Esophagus squamous epithelium (tissue), 5 donors: ENCODE results near the gene CFTR. TPM values are rescaled to one million over a fixed set of nuclear protein-coding genes. Genes with fewer than 3 reads are reported as not detected.
"Not testable (repeated sequence)": the region's sequence is repeated elsewhere in the genome, so short reads cannot be mapped to it uniquely, and the experiment has no call there.

Source experiments
- DNase-seq: peaks from one replicate; lab custom pipeline; 2025; lab: John Stamatoyannopoulos, UW
- H3K27ac ChIP-seq, 4 donors: fragments of 200-600 bp; sonication (generic); one replicate each; pipeline ENCODE4 v1.5.1; 2016 to 2019; ENCODE audit warnings: mild to moderate bottlenecking in 1 of 4
- H3K27me3 ChIP-seq, 4 donors: fragments of 200-600 bp; sonication (generic); 1 replicate in 3 of 4; 2 replicates in 1 of 4; pipeline versions ENCODE4 v1.5.1 to v1.6.0; 2017 to 2021; ENCODE audit warnings: antibody characterized with exemption in 1 of 4
- H3K36me3 ChIP-seq, 3 donors: fragments of 200-600 bp; sonication (generic); one replicate each; pipeline ENCODE4 v1.5.1; 2016 to 2019
- H3K4me1 ChIP-seq, 3 donors: fragments of 200-600 bp; sonication (generic); one replicate each; pipeline ENCODE4 v1.5.1; 2017 to 2019
- H3K4me3 ChIP-seq, 4 donors: fragments of 200-600 bp; sonication (generic); 1 replicate in 3 of 4; 2 replicates in 1 of 4; pipeline ENCODE4 v1.5.1; 2016 to 2019; ENCODE audit warnings: mild to moderate bottlenecking in 2 of 4, moderate library complexity in 1 of 4
- H3K9me3 ChIP-seq, 3 donors: fragments of 200-600 bp; sonication (generic); one replicate each; pipeline ENCODE4 v1.5.1; 2016 to 2019
- CTCF ChIP-seq, 6 experiments: fragments of 450-650 bp in 4 of 6; fragments of 200-600 bp in 2 of 6; sonication (generic) in 2 of 6; IDR thresholded peaks; one replicate each; pipeline ENCODE4 v1.5.1; 2016 to 2019; ENCODE audit warnings: antibody characterized with exemption in 6 of 6, mild to moderate bottlenecking in 4 of 6, moderate library complexity in 4 of 6
- POLR2A ChIP-seq, 4 donors: fragments of 450-650 bp; IDR thresholded peaks; one replicate each; pipeline ENCODE4 v1.6.1; 2017; ENCODE audit warnings: antibody characterized with exemption in 4 of 4, mild to moderate bottlenecking in 4 of 4, moderate library complexity in 3 of 4
- WGBS, 2 donors: methylation state at CpG; one replicate each; pipeline ENCODE4 v1.1.5; 2018; 5-methylcytosine and 5-hydroxymethylcytosine counted together
- intact Hi-C: fragments of 100-400 bp; cut with DNase I; formaldehyde crosslinking; loops from one replicate; pipeline ENCODE4 v1.15.0; 2022
- total RNA-seq, 4 donors: library from RNA; depleted of rRNA; stranded (reverse); fragments of >200 nt; gene quantifications; one replicate each; pipeline ENCODE4 v1.1.0, GENCODE V29; 2016
- donor health status: DM: yes; HTN: yes; CAD: no.

Gene CFTR
- total RNA-seq, 4 donors from 2014 or later, result 0.38 to 2.1 (median 0.99) TPM; not detected in 1

- TF ChIP-seq POLR2A (IDR thresholded peaks at IDR 0.05) (no peak), CTCF (IDR thresholded peaks at IDR 0.05) (no peak)
- Histone ChIP-seq H3K36me3 (no peaks in the 10 kb centered on the region), H3K4me1 (peaks cover 0 to 8% (median 0%) of the 10 kb centered on the region in 3 donors), H3K27me3 (no peaks in the 10 kb centered on the region), H3K27ac (no peak overlapping the region), H3K4me3 (no peak overlapping the region), H3K9me3 (no peaks in the 10 kb centered on the region)
- intact Hi-C loops, result no loop called here
- DNase-seq, result no peak
- WGBS, 2 donors, result 63 to 71% methylated on average over 4 of the region's 4 CpGs
These were observed 33.5 kb upstream of the CFTR start for GRCh38 chr7:117446220-117446815.

- intact Hi-C loops, result no loop called here
- H3K27me3 ChIP-seq, result no peaks in the 10 kb centered on the region
- H3K4me3 ChIP-seq, result no peak overlapping the region
- no peaks in the 10 kb centered on the region for H3K36me3 ChIP-seq
- DNase-seq, result no peak
- TF ChIP-seq POLR2A (IDR thresholded peaks at IDR 0.05) (no peak), CTCF (IDR thresholded peaks at IDR 0.05) (no peak)
- H3K9me3 ChIP-seq, result no peaks in the 10 kb centered on the region
- H3K4me1 ChIP-seq, result no peaks in the 10 kb centered on the region
- WGBS, 2 donors, result 43 to 57% methylated on average over 1 to 2 of the region's 2 CpGs
- no peak overlapping the region for H3K27ac ChIP-seq
These were observed 31.2 kb upstream of the CFTR start for GRCh38 chr7:117448655-117449054.

GRCh38 chr7:117458977-117459583, 20.7 kb upstream of the CFTR start:
- Histone ChIP-seq H3K4me1 (no peaks in the 10 kb centered on the region), H3K9me3 (no peaks in the 10 kb centered on the region), H3K36me3 (no peaks in the 10 kb centered on the region), H3K4me3 (no peak overlapping the region), H3K27me3 (no peaks in the 10 kb centered on the region), H3K27ac (no peak overlapping the region)
- no peak for DNase-seq
- WGBS, 2 donors, result 30 to 36% methylated on average over 3 of the region's 3 CpGs
- TF ChIP-seq CTCF (IDR thresholded peaks at IDR 0.05) (peak in 5 of 6 experiments; percentile 40 to 67 (median 50)), POLR2A (IDR thresholded peaks at IDR 0.05) (no peak)
- intact Hi-C loops, result no loop called here

DNA sequence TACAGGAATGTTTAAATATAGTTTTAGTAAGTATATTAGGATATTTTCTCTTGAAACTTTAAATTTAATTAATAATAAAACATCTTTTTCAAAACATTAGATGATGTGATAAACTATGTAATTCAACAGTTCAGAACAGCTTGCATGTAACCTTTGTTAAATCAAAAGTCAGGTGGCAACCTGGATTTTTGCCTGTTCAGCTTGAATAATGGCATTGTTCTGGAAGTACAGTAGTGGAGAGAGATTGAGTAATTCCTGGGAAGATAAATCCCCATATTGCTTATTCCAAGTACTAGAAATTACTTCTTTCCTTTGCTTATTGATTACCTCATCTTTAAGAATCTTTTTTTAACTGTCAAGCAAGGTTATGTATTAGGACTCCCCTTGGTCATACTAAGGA, 20.1 kb upstream of the CFTR start:
- Histone ChIP-seq H3K9me3 (no peaks in the 10 kb centered on the region), H3K4me3 (no peak overlapping the region), H3K27me3 (no peaks in the 10 kb centered on the region), H3K4me1 (no peaks in the 10 kb centered on the region), H3K27ac (no peak overlapping the region), H3K36me3 (no peaks in the 10 kb centered on the region)
- TF ChIP-seq CTCF (IDR thresholded peaks at IDR 0.05), result no peak
- no peak for DNase-seq
- intact Hi-C loops, result loop anchor here (5.0 to 10.0 kb wide), 2 partner anchors 253 to 695 kb away; no protein-coding TSS in a partner anchor

- H3K27me3 ChIP-seq, H3K4me1 ChIP-seq, H3K4me3 ChIP-seq, H3K27ac ChIP-seq, H3K9me3 ChIP-seq, H3K36me3 ChIP-seq, DNase-seq: not testable (repeated sequence)
- 90 to 92% methylated on average over 4 of the region's 4 CpGs for WGBS, 2 donors
- intact Hi-C loops, result loop anchor here (5.0 to 10.0 kb wide), 2 partner anchors 251 to 694 kb away; no protein-coding TSS in a partner anchor
These were observed 19.0 kb upstream of the CFTR start for GRCh38 chr7:117460815-117461214.
